WI38 (cell line): Measurements from ENCODE around the gene LRTM2.

ENCODE experiments used
- H3K4me3 ChIP-seq: 2 replicates; pipeline ENCODE4 v1.5.1; 2011; ENCODE audit warnings: low read depth, mild to moderate bottlenecking, control low read depth, low read length
- CTCF ChIP-seq: IDR thresholded peaks from 2 replicates; pipeline ENCODE4 v1.5.1; 2012; ENCODE audit warnings: low read depth, mild to moderate bottlenecking, control low read depth, low read length

Gene LRTM2

GRCh38 chr12:1842183-1842904, 22.0 kb downstream of the LRTM2 start:
- no peak for TF ChIP-seq CTCF
- no peak overlapping the region for H3K4me3 ChIP-seq

GRCh38 chr12:1842905-1843640, 22.7 kb downstream of the LRTM2 start:
- H3K4me3 ChIP-seq, result no peak overlapping the region
- no peak for TF ChIP-seq CTCF

- TF ChIP-seq CTCF, result no peak
- H3K4me3 ChIP-seq, result no peak overlapping the region
Observed at GRCh38 chr12:1843641-1844005, 23.3 kb downstream of the LRTM2 start.

GRCh38 chr12:1844223-1844622, 23.9 kb downstream of the LRTM2 start:
- TF ChIP-seq CTCF, result no peak
- no peak overlapping the region for H3K4me3 ChIP-seq

GRCh38 chr12:1844661-1845409, 24.5 kb downstream of the LRTM2 start:
- no peak overlapping the region for H3K4me3 ChIP-seq
- TF ChIP-seq CTCF, result no peak

GRCh38 chr12:1845427-1845826, 25.1 kb downstream of the LRTM2 start:
- TF ChIP-seq CTCF, result no peak

GRCh38 chr12:1845886-1846285, 25.5 kb downstream of the LRTM2 start:
- H3K4me3 ChIP-seq, result no peak overlapping the region
- no peak for TF ChIP-seq CTCF

More at GRCh38 chr12:1845427-1845826, 25.1 kb downstream of the LRTM2 start:
- H3K4me3 ChIP-seq, result no peak overlapping the region
